A549 (cell line): ENCODE measurements around the gene COQ8B. TPM values are rescaled to one million over a fixed set of nuclear protein-coding genes. Genes with fewer than 3 reads are reported as not detected.

ENCODE experiments used
- ATAC-seq, 2 experiments: fragments of 200-7000 bp in 1 of 2; fragments of >200 bp in 1 of 2; cut with Nextera tagmentation in 1 of 2; cut with Tn5 transposase in 1 of 2; 3 replicates each; pipeline versions ENCODE4 v1.8.0 to v1.9.1; 2018 to 2020; ENCODE audit warnings: mild to moderate bottlenecking in 1 of 2, moderate library complexity in 1 of 2
- CTCF ChIA-PET: fragments of 300-600 bp; sonication (Branson Sonifier 250); formaldehyde crosslinking; extraction: SDS; loops from one replicate; lab custom pipeline; 2021; ENCODE audit warnings: antibody characterized with exemption, inconsistent platforms; lab: Yijun Ruan, JAX
- POLR2A ChIA-PET: fragments of 350-600 bp; formaldehyde crosslinking; extraction: SDS; loops from one replicate; lab custom pipeline; 2021; ENCODE audit warnings: antibody characterized with exemption, inconsistent platforms; lab: Yijun Ruan, JAX
- DNase-seq, 2 experiments: peaks; one replicate each; pipeline versions ENCODE4 v3.0.0 to v3.0.0-alpha.2; 2011 to 2016; ENCODE audit warnings: low read depth in 1 of 2, low spot score in 1 of 2
- FAIRE-seq: peaks from 2 replicates; lab custom pipeline; 2011; peaks lifted over from hg19 to GRCh38; lab: Jason Lieb, UNC
- H3K27ac ChIP-seq, 2 experiments: fragments of >200 bp; sonication (Bioruptor Twin); formaldehyde crosslinking; 3 replicates each; pipeline ENCODE4 v1.5.1; 2016 to 2017
- H3K4me1 ChIP-seq: fragments of >200 bp; sonication (Bioruptor Twin); formaldehyde crosslinking; 3 replicates; pipeline ENCODE4 v1.6.1; 2016
- H3K4me2 ChIP-seq: fragments of >200 bp; sonication (Bioruptor Twin); formaldehyde crosslinking; 3 replicates; pipeline ENCODE4 v1.6.1; 2016
- H3K4me3 ChIP-seq: fragments of >200 bp; sonication (Bioruptor Twin); formaldehyde crosslinking; 3 replicates; pipeline ENCODE4 v1.5.1; 2016
- H3K9me3 ChIP-seq: fragments of >200 bp; sonication (Bioruptor Twin); formaldehyde crosslinking; 3 replicates; pipeline ENCODE4 v1.6.1; 2016
- BHLHE40 ChIP-seq: IDR thresholded peaks from 2 replicates; pipeline ENCODE4 v1.6.1; 2012; ENCODE audit warnings: low read depth, low read length, inconsistent platforms
- CEBPB ChIP-seq, 2 experiments: fragments of >200 bp in 1 of 2; sonication (Bioruptor Twin) in 1 of 2; formaldehyde crosslinking in 1 of 2; IDR thresholded peaks; 2 replicates each; pipeline ENCODE4 v1.6.1; 2012 to 2016
- E2F6 ChIP-seq: IDR thresholded peaks from 2 replicates; pipeline ENCODE4 v1.6.1; 2012; ENCODE audit warnings: low read depth, borderline replicate concordance
- EHF ChIP-seq: fragments of 250-450 bp; sonication (Bioruptor Pico); IDR thresholded peaks from 2 replicates; pipeline ENCODE4 v1.5.0; 2020; ENCODE audit warnings: mild to moderate bottlenecking
- ELK1 ChIP-seq: fragments of 150-350 bp; IDR thresholded peaks from 2 replicates; pipeline ENCODE4 v1.6.1; 2014; ENCODE audit warnings: low read depth, mild to moderate bottlenecking, low read length
- EP300 ChIP-seq, 2 experiments: fragments of >200 bp; sonication (Bioruptor Twin); formaldehyde crosslinking; IDR thresholded peaks; 2 replicates in 1 of 2; 3 replicates in 1 of 2; pipeline ENCODE4 v1.6.1; 2016 to 2017
- FOSL2 ChIP-seq, 2 experiments: fragments of 450-650 bp in 1 of 2; fragments of >200 bp in 1 of 2; sonication (Bioruptor Twin) in 1 of 2; formaldehyde crosslinking; IDR thresholded peaks; 2 replicates each; pipeline versions ENCODE4 v1.5.0 to v1.6.1; 2016 to 2020; ENCODE audit warnings: mild to moderate bottlenecking in 1 of 2, moderate library complexity in 1 of 2
- HES2 ChIP-seq: fragments of >200 bp; sonication (Bioruptor Twin); formaldehyde crosslinking; IDR thresholded peaks from 2 replicates; pipeline ENCODE4 v1.6.1; 2016
- HEYL ChIP-seq: fragments of 250-450 bp; sonication (Bioruptor Pico); IDR thresholded peaks from 2 replicates; pipeline ENCODE4 v1.8.0; 2021; ENCODE audit warnings: mild to moderate bottlenecking, moderate library complexity
- HMGXB4 ChIP-seq: fragments of 250-450 bp; sonication (Bioruptor Pico); IDR thresholded peaks from 2 replicates; pipeline ENCODE4 v1.5.0; 2021; ENCODE audit warnings: mild to moderate bottlenecking, moderate library complexity, borderline replicate concordance
- HOXB13 ChIP-seq: fragments of 250-450 bp; sonication (Bioruptor Pico); IDR thresholded peaks from 2 replicates; pipeline ENCODE4 v1.5.0; 2020; ENCODE audit warnings: low read depth, mild to moderate bottlenecking, moderate library complexity
- HOXB5 ChIP-seq: fragments of 250-450 bp; sonication (Bioruptor Pico); IDR thresholded peaks from 2 replicates; pipeline ENCODE4 v1.5.0; 2020; ENCODE audit warnings: mild to moderate bottlenecking, moderate library complexity
- KDM5A ChIP-seq: fragments of 200-600 bp; sonication (generic); IDR thresholded peaks from 2 replicates; pipeline ENCODE4 v1.6.1; 2016; ENCODE audit warnings: antibody characterized with exemption, mild to moderate bottlenecking
- MAFK ChIP-seq: fragments of 450-650 bp; IDR thresholded peaks from 2 replicates; pipeline ENCODE4 v1.6.1; 2014; ENCODE audit not compliant: partially characterized antibody
- NFE2L2 ChIP-seq: fragments of 150-350 bp; conservative IDR thresholded peaks from 2 replicates; pipeline ENCODE4 v1.6.1; 2014; ENCODE audit warnings: low read length
- NPAS2 ChIP-seq: fragments of 250-450 bp; sonication (Bioruptor Pico); IDR thresholded peaks from 2 replicates; pipeline ENCODE4 v1.8.0; 2022; ENCODE audit warnings: mild to moderate bottlenecking, moderate library complexity, borderline replicate concordance
- PBX3 ChIP-seq: IDR thresholded peaks from 2 replicates; pipeline ENCODE4 v1.6.1; 2012
- PHF8 ChIP-seq: fragments of 200-600 bp; sonication (generic); IDR thresholded peaks from 2 replicates; pipeline ENCODE4 v1.6.1; 2016; ENCODE audit warnings: low read depth, mild to moderate bottlenecking, antibody characterized with exemption, moderate library complexity, borderline replicate concordance
- RAD21 ChIP-seq, 2 experiments: fragments of >200 bp in 1 of 2; sonication (Bioruptor Twin) in 1 of 2; formaldehyde crosslinking in 1 of 2; IDR thresholded peaks in 1 of 2; conservative IDR thresholded peaks in 1 of 2; 2 replicates in 1 of 2; 3 replicates in 1 of 2; pipeline ENCODE4 v1.6.1; 2012 to 2018; ENCODE audit warnings: inconsistent platforms in 1 of 2
- RCOR1 ChIP-seq: fragments of 150-350 bp; IDR thresholded peaks from 2 replicates; pipeline ENCODE4 v1.6.1; 2014; ENCODE audit warnings: antibody characterized with exemption, low read length, low read depth
- REST ChIP-seq: fragments of 200-600 bp; sonication (generic); IDR thresholded peaks from 2 replicates; pipeline ENCODE4 v1.6.1; 2016; ENCODE audit warnings: antibody characterized with exemption, mild to moderate bottlenecking, moderate library complexity
- TFCP2L1 ChIP-seq: fragments of 250-450 bp; sonication (Bioruptor Pico); IDR thresholded peaks from 2 replicates; pipeline ENCODE4 v1.5.0; 2021; ENCODE audit warnings: mild to moderate bottlenecking
- TP53 ChIP-seq: fragments of 250-450 bp; sonication (Bioruptor Pico); IDR thresholded peaks from 2 replicates; pipeline ENCODE4 v1.5.0; 2021; ENCODE audit warnings: mild to moderate bottlenecking, moderate library complexity
- ZFP36 ChIP-seq: fragments of 450-650 bp; IDR thresholded peaks from 2 replicates; pipeline ENCODE4 v1.6.1; 2014; ENCODE audit warnings: borderline replicate concordance; ENCODE audit not compliant: partially characterized antibody
- ZNF302 ChIP-seq: fragments of 250-450 bp; sonication (Bioruptor Pico); IDR thresholded peaks from 2 replicates; pipeline ENCODE4 v1.9.0; 2021; ENCODE audit warnings: inconsistent platforms, mild to moderate bottlenecking, moderate library complexity
- WGBS: methylation state at CpG from one replicate; pipeline ENCODE4 v1.1.6; 2017; ENCODE audit errors: missing lambda C conversion rate; 5-methylcytosine and 5-hydroxymethylcytosine counted together
- polyA plus RNA-seq, 4 experiments: library from polyadenylated mRNA; depleted of rRNA in 3 of 4; stranded (reverse); fragments of >200 nt; fragmentation: RNase III in 1 of 4; extraction: RNeasy Plus Mini Kit Qiagen cat#74134 plus additional on column Dnase treatment in 1 of 4; gene quantifications; 2 replicates in 3 of 4; 3 replicates in 1 of 4; pipeline ENCODE4 v1.2.3, GENCODE V29; 2011 to 2017

The COQ8B gene
- polyA plus RNA-seq, 2 of the 4 experiments (the other 2 are of a cell fraction) = 47.2 to 63.6 TPM

GRCh38 chr19:40667602-40668001 is 49.1 kb downstream of the COQ8B start:
- ChIA-PET POLR2A (no interaction called here), CTCF (interaction anchor here (1.0 to 9.7 kb wide), 8 partner anchors 23 to 152 kb away, joined by 3 to 178 read pairs (median 4); partner anchors contain the start of gene NUMBL)
- H3K4me2 ChIP-seq = no peak overlapping the region
- H3K27ac ChIP-seq = peak overlapping the region in 1 of 2 experiments; percentile 83; a peak in 4 of 6 replicates
- no peak overlapping the region for H3K4me3 ChIP-seq
- peaks cover 36% of the 10 kb centered on the region for H3K4me1 ChIP-seq
- DNase-seq (no peak), ATAC-seq (no peak), FAIRE-seq (no peak)
- TF ChIP-seq FOSL2 (IDR thresholded peaks at IDR 0.05) (no peak), FOSL2 (CRISPR knock-in tag; IDR thresholded peaks at IDR 0.05) (no peak), ELK1 (no peak), CEBPB (IDR thresholded peaks at IDR 0.05) (no peak), PHF8 (no peak), EHF (CRISPR knock-in tag) (no peak), HMGXB4 (no peak), E2F6 (no peak), EP300 (IDR thresholded peaks at IDR 0.05) (no peak), KDM5A (no peak), NPAS2 (no peak), TP53 (CRISPR knock-in tag) (no peak), BHLHE40 (no peak), HEYL (no peak), MAFK (no peak), NFE2L2 (no peak), TFCP2L1 (no peak), ZFP36 (no peak), ZNF302 (CRISPR knock-in tag) (no peak), REST (no peak)
- peaks cover 10% of the 10 kb centered on the region for H3K9me3 ChIP-seq
- 98% methylated on average over 13 of the region's 14 CpGs for WGBS

GRCh38 chr19:40666803-40667438 is 49.8 kb downstream of the COQ8B start:
- ATAC-seq = no peak
- CTCF ChIA-PET = interaction anchor here (1.1 to 9.7 kb wide), 5 partner anchors 24 to 153 kb away, joined by 3 to 178 read pairs (median 6); partner anchors contain the start of gene NUMBL
- POLR2A ChIA-PET = interaction anchor here (1.3 kb wide), 1 partner anchor 111 kb away, joined by 3 read pairs; the partner anchor contains the start of gene RAB4B
- no peak for DNase-seq
- peaks cover 10% of the 10 kb centered on the region for H3K9me3 ChIP-seq
- H3K27ac ChIP-seq = peak overlapping the region; percentile 66 to 83
- peaks cover 39% of the 10 kb centered on the region for H3K4me1 ChIP-seq
- no peak for FAIRE-seq
- H3K4me3 ChIP-seq = no peak overlapping the region
- WGBS = 81% methylated on average over 14 of the region's 14 CpGs
- H3K4me2 ChIP-seq = peak overlapping the region; percentile 53
- TF ChIP-seq PBX3 (no peak), HOXB5 (CRISPR knock-in tag) (peak; percentile 54; the same call in 1 of the 2 replicates), HOXB13 (CRISPR knock-in tag) (peak; percentile 83), RAD21 (conservative IDR thresholded peaks at IDR 0.05 in 1 of 2, IDR thresholded peaks at IDR 0.05 in 1 of 2) (no peak), FOSL2 (IDR thresholded peaks at IDR 0.05) (no peak), FOSL2 (CRISPR knock-in tag; IDR thresholded peaks at IDR 0.05) (peak; percentile 34; the same call in 1 of the 2 replicates), EHF (CRISPR knock-in tag) (peak; percentile 30; the same call in 1 of the 2 replicates), RCOR1 (no peak), E2F6 (0 out of 2 replicates have a peak, but pooled peaks have one; percentile 30), BHLHE40 (no peak), HES2 (no peak), TP53 (CRISPR knock-in tag) (peak; percentile 71)
